HG03039 (cell line): ENCODE results near the gene ZIC1.

Experiments
- ATAC-seq: cut with Tn5 transposase; IDR thresholded peaks from one replicate; pipeline ENCODE4 v1.9.1; 2021; ENCODE audit warnings: mild to moderate bottlenecking, moderate library complexity; ENCODE audit not compliant: unreplicated experiment

ZIC1 gene

GRCh38 chr3:147394884-147395225 lies 14.3 kb upstream of the ZIC1 start:
- ATAC-seq = no peak

- ATAC-seq = no peak
Measured at GRCh38 chr3:147395899-147396711, 13.1 kb upstream of the ZIC1 start.

- ATAC-seq = no peak
Measured at GRCh38 chr3:147396712-147397046, 12.5 kb upstream of the ZIC1 start.

- no peak for ATAC-seq
Measured at GRCh38 chr3:147397155-147397874, 11.8 kb upstream of the ZIC1 start.

- ATAC-seq = no peak
Measured at GRCh38 chr3:147397875-147398812, 11.0 kb upstream of the ZIC1 start.

- ATAC-seq = no peak
Measured at GRCh38 chr3:147398813-147399534, 10.2 kb upstream of the ZIC1 start.

GRCh38 chr3:147400111-147400510 lies 9.1 kb upstream of the ZIC1 start:
- no peak for ATAC-seq

GRCh38 chr3:147400999-147401398 lies 8.2 kb upstream of the ZIC1 start:
- no peak for ATAC-seq

GRCh38 chr3:147401421-147401820 lies 7.7 kb upstream of the ZIC1 start:
- no peak for ATAC-seq

GRCh38 chr3:147402159-147402558 lies 7.0 kb upstream of the ZIC1 start:
- ATAC-seq = no peak

- no peak for ATAC-seq
Measured at GRCh38 chr3:147403511-147403910, 5.7 kb upstream of the ZIC1 start.

- ATAC-seq = no peak
Measured at GRCh38 chr3:147404000-147404799, 5.0 kb upstream of the ZIC1 start.

GRCh38 chr3:147404800-147405230 lies 4.3 kb upstream of the ZIC1 start:
- no peak for ATAC-seq

- ATAC-seq = no peak
Measured at GRCh38 chr3:147405231-147406027, 3.7 kb upstream of the ZIC1 start.

- ATAC-seq = no peak
Measured at GRCh38 chr3:147406028-147406931, 2.9 kb upstream of the ZIC1 start, which contains the start of gene ZIC4. TSS of gene ZIC4 (minus strand) at chr3:147406543. CDS start at chr3:147402797, 3,746 bp downstream.

- no peak for ATAC-seq
Measured at GRCh38 chr3:147407114-147407497, 2.1 kb upstream of the ZIC1 start.

GRCh38 chr3:147407498-147408187 lies 1.5 kb upstream of the ZIC1 start:
- no peak for ATAC-seq
